HG02870 (cell line): ENCODE data around the gene DES.
"Not testable (repeated sequence)": the region's sequence is repeated elsewhere in the genome, so short reads cannot be mapped to it uniquely, and the experiment has no call there.

Source experiments
- ATAC-seq: cut with Tn5 transposase; IDR thresholded peaks from one replicate; pipeline ENCODE4 v1.9.1; 2021; ENCODE audit warnings: mild to moderate bottlenecking, moderate library complexity; ENCODE audit not compliant: unreplicated experiment

Gene DES

GRCh38 chr2:219418155-219419011 lies at the start of gene DES:
Gene DES, plus strand, starts transcription at chr2:219418377. Its CDS starts 86 bp downstream, at chr2:219418463.
- ATAC-seq, result no peak

- no peak for ATAC-seq
These were observed 49.4 kb upstream of the DES start for GRCh38 chr2:219368690-219369191.

- no peak for ATAC-seq
These were observed 48.7 kb upstream of the DES start for GRCh38 chr2:219369447-219369861.

DNA sequence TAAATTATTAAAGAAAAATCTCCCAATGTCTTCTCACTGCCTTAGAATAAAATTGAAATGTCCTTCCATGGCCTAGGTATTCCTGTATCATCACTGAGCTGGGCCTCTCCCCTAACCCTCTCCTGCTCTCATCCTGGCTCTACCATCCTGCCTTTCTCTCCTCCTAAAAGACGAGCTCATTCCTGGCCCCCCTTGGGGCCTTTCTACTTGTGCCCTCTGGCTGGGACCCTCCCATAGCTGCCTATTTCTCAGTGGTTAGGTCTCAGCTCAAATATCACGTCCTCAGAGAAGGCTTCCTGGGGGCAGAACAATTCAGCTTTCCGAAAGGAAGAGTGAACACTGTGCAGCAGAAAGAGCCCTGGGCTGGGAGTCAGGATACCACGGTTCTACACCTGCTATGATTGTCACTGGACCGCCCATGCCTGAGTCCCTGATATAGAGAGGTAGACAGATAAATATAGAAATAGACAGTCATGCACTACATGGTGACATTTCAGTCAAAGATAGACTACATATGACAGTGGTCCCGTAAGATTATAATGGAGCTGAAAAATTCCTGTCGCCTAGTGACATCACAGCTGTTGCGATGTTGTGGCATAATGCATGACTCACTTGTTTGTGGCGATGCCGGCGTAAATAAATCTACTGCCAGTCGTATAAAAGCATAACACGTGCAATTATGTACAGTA lies 39.9 kb upstream of the DES start:
- no peak for ATAC-seq

DNA sequence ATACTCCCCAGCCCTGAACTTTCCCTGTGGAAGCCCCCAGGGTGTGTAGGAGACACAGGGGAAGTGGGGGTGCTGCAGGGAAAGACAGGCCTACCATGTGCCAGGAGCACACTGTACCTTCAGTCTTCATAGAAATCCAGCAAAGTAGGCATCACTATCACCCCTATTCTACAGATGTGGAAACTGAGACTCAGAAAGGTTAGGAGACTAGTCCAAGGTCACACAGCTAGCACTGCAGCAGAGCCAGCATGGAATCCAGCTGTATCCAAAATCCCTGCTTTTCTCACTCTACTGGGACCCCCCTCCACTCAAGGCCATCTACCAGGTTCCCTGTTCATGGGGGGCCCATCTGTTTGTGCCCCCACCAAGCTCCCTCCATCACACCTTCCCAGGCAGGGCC lies 37.3 kb upstream of the DES start:
- ATAC-seq, result no peak

GRCh38 chr2:219381448-219381847 lies 36.7 kb upstream of the DES start:
- ATAC-seq, result no peak

GRCh38 chr2:219384083-219384713 lies 34.0 kb upstream of the DES start:
- no peak for ATAC-seq

GRCh38 chr2:219384859-219385258 lies 33.3 kb upstream of the DES start:
- ATAC-seq, result no peak

- no peak for ATAC-seq
These were observed 32.1 kb upstream of the DES start for GRCh38 chr2:219385958-219386520.

DNA sequence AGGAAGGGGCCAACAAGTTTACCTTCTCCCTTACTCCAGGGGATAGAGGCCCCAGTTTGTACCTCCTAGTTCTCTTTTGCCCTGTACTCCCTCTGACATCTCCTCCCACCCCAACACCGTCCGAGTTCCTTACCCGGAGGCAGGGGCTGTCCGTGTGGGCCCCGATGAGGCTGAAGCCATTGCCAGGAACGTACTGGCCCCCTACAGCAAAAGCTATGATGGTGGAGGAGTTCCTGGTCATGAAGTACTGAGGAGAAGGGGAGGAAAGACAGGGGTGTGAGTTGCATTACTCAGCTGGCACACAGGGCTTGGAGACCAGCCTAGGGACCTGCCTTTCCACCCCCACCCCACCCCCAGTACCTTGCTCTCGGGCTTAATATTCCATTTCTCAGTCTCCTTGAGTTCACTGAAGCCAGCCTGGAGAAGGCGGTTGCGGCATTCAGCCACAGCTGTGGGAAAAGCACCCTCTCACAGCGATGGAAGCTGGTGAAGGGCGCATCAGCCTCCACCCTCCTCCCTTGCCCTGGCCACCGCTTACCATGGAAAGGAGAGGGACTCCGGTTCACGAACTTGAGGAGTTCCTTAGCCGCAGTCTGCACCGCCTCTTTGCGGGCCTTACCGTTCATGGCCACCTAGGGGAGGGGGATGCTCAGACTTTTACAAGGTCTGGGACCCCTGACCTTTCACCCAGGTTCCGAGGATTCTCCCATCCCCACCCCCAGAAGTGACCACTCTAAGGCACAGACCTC lies 31.5 kb upstream of the DES start:
- ATAC-seq, result no peak

DNA sequence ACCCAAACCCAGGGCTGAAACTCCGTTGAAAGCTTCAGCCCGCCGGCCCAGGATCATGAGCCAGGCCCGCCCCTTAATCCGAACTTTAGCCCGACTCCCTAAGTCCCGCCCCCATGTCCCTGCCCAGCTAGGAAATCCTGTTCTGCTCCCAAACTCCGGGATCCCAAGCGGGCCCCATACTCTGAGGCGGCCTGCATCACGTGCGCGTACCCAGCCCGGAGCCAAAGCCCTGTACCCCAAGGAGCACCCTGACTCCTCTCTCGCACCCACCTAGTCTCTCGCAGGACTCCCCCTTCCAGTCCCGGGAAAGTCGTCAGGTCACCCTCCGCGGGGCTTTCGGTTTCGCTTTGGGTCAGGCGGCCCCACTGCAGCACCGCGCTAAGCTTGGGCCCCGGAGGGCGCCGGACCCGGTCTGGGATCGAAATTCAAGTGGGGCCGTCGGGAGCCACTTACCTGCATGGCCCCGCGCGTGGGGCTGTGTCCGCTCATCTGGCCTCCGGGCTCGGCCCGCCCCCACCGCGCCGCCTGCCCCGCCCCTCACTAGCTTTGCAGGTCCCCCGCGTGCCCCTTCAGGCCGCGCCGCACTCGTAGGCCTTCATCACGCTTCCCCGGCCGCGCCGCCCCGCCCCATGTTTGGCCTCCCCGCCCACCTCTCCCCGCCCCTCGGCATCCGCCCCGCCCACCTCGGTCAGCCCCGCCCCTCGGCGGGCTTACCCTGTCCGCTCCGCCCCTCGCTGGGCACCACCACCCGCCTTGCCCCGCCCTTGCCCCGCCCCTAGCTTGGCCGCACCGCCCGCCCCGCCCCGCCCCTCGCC lies 30.7 kb upstream of the DES start, which contains the start of gene DNPEP:
Gene DNPEP, minus strand, starts transcription at position 607 of the 815 bp plus-strand sequence. Its CDS starts 118 bp downstream, at position 489.
- peak; percentile 63 for ATAC-seq

DNA sequence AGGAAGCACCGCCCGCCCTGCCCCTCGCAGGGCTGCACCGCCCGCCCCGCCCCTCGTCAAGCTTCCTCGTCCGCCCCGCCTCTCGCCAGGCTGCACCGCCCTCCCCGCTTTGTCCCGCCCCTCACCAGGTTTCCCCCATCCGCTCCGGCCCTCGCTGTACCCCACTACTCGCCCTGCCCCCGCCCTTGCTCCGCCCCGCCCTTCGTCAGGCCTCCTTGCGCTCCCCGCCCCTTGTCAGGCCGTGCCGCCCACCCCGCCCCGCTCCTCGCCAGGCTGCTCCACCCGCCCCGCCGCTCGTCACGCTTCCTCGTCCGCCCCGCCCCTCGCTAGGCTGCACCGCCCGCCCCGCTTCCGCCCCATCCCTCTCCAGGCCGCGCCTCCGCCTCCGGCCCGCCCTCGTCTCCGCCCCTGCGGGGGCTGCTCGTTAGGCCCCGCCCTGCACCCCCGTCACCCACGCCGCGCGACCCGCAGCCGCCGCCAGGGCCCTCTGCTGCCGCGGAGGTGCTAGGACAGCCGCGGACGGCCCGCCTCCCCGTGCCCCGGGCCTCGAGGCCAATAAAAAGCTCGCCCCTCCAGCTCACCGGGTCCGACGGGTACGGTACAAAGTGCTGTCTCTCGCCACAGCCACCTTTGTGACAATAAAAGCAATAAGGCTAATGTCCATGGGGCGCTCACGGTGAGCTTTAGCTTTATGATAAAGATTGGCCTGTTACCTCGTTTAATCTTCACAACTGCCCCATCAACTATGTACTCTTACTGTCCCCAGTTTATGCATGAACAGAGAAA lies 29.9 kb upstream of the DES start:
- peak; percentile 79 for ATAC-seq

DNA sequence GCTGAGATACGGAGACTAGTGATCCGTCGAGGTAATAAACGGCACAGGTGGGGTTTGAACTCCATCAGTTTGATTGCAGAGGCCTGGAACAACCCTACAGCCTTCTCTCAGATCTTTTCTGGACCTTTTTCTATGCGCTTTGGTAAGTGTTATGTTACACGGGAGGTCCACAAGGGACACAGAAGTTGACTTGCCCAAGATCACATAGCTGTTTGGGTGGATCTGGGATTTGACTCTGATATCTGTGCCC lies 29.3 kb upstream of the DES start:
- ATAC-seq, result no peak

DNA sequence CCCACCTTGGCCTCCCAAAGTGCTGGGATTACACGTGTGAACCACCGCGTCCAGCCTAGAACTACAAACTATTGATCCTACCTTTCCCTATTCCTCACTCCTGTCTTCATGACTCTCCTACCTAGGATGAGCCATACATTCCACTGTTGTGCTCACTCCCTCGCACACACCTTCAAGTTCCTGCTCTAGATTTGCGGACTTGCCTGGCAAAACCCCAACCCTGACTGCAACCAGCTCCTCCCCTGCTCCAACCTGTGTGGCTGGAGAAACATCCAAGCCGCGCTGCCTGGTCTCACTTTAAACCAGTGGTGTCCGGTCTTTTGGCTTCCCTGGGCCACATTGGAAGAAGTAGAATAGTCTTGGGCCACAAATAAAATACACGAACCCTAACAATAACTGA lies 25.4 kb upstream of the DES start:
- ATAC-seq, result no peak

GRCh38 chr2:219395056-219395455 lies 23.1 kb upstream of the DES start:
- not testable (repeated sequence) for ATAC-seq

GRCh38 chr2:219395609-219396008 lies 22.6 kb upstream of the DES start:
- ATAC-seq, result no peak

- no peak for ATAC-seq
These were observed 21.2 kb upstream of the DES start for GRCh38 chr2:219396863-219397457.

GRCh38 chr2:219398721-219399363 lies 19.3 kb upstream of the DES start:
- no peak for ATAC-seq
